ENCODE measurements around the gene APMAP.
"Not testable (repeated sequence)": the region's sequence is repeated elsewhere in the genome, so short reads cannot be mapped to it uniquely, and the experiment has no call there.

Gene APMAP

DNA sequence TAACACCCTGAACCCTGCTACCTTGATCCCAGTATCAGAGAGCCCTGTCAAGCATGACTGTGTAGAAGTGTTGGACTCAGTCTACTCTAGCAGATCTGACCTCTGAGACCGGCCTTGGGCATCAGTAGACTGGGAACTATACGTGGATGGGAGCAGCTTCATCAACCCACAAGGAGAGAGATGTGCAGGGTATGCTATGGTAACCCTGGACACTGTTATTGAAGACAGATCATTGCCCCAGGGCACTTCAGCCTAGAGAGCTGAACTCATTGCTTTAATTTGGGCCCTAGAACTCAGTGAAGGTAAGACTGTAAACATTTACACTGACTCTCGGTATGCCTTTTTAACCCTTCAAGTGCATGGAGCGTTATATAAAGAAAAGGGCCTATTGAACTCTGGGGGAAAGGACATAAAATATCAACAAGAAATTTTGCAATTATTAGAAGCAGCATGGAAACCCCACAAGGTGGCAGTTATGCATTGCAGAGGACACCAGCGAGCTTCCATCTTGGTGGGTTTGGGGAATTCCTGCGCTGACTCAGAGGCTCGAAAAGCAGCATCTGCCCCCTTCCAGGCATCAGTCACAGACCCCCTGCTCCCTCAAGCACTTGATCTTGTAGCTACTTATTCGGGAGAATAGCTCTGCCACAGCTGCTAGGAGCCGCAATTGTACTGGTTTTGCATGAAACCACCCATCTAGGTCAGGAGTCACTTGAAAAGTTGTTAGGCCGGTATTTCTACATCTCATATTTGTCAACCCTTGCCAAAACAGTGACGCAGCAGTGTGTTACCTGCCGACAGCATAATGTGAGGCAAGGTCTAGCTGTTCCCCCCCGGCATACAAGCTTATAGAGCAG lies 62.5 kb downstream of the APMAP start:
- H3K9ac ChIP-seq (ENCODE audit: low read length in 5 of 5); H3K27ac ChIP-seq (ENCODE audit: low read depth, low read length); H3K9me3 ChIP-seq (ENCODE audit: control insufficient read depth in 5 of 5, low read length in 5 of 5); H3K4me3 ChIP-seq (ENCODE audit: low read depth in 1 of 5, low read length in 5 of 5); H3K36me3 ChIP-seq (ENCODE audit: control insufficient read depth in 5 of 5, insufficient read depth in 5 of 5, low read length in 5 of 5); H3K27me3 ChIP-seq (ENCODE audit: control insufficient read depth in 5 of 5, insufficient read depth in 4 of 5, low read length in 5 of 5): not testable (repeated sequence)
- peaks cover 0 to 15% (median 8%) of the 10 kb centered on the region in 5 donors for H3K4me1 ChIP-seq (ENCODE audit: control insufficient read depth in 5 of 5, insufficient read depth in 5 of 5, low read length in 5 of 5)

DNA sequence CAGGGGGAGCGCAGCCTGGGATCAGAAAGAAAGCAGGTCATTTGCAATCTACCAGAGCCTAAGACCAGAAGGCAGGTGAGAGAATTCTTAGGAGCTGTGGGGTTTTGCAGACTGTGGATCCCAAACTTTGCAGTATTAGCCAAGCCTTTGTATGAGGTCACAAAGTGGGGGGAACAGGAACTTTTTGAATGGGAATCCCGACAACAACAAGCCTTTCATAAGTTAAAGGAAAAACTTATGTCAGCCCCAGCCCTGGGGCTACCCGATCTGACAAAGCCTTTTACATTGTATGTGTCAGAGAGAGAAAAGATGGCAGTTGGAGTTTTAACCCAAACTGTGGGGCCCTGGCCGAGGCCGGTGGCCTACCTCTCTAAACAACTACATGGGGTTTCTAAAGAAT lies 63.3 kb downstream of the APMAP start:
- H3K36me3 ChIP-seq (ENCODE audit: control insufficient read depth in 5 of 5, insufficient read depth in 5 of 5, low read length in 5 of 5); H3K27ac ChIP-seq (ENCODE audit: low read depth, low read length); H3K27me3 ChIP-seq (ENCODE audit: control insufficient read depth in 5 of 5, insufficient read depth in 4 of 5, low read length in 5 of 5); H3K9ac ChIP-seq (ENCODE audit: low read length in 5 of 5); H3K4me3 ChIP-seq (ENCODE audit: low read depth in 1 of 5, low read length in 5 of 5); H3K9me3 ChIP-seq (ENCODE audit: control insufficient read depth in 5 of 5, low read length in 5 of 5): not testable (repeated sequence)
- H3K4me1 ChIP-seq (ENCODE audit: control insufficient read depth in 5 of 5, insufficient read depth in 5 of 5, low read length in 5 of 5): peaks cover 0 to 15% (median 8%) of the 10 kb centered on the region in 5 donors

DNA sequence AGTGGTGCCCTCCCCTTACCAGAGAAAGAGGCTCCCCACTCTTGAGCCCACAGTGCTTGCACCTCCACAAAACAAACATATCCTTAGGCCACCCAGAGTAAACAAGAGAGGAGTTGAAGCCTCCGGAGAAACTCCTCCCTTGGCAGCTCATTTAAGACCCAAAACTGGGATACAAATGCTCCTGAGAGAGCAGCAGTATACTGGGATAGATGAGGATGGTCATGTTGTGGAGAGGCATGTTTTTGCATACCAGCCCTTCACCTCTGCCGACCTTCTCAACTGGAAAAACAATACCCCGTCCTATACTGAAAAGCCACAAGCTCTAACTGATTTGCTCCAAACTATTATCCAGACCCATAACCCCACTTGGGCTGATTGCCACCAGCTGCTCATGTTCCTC lies 71.8 kb downstream of the APMAP start:
- H3K27ac ChIP-seq (ENCODE audit: low read depth, low read length); H3K36me3 ChIP-seq (ENCODE audit: control insufficient read depth in 5 of 5, insufficient read depth in 5 of 5, low read length in 5 of 5); H3K9ac ChIP-seq (ENCODE audit: low read length in 5 of 5); H3K27me3 ChIP-seq (ENCODE audit: control insufficient read depth in 5 of 5, insufficient read depth in 4 of 5, low read length in 5 of 5); H3K9me3 ChIP-seq (ENCODE audit: control insufficient read depth in 5 of 5, low read length in 5 of 5); H3K4me3 ChIP-seq (ENCODE audit: low read depth in 1 of 5, low read length in 5 of 5): not testable (repeated sequence)
- peaks cover 3 to 27% (median 12%) of the 10 kb centered on the region in 5 donors for H3K4me1 ChIP-seq (ENCODE audit: control insufficient read depth in 5 of 5, insufficient read depth in 5 of 5, low read length in 5 of 5)

DNA sequence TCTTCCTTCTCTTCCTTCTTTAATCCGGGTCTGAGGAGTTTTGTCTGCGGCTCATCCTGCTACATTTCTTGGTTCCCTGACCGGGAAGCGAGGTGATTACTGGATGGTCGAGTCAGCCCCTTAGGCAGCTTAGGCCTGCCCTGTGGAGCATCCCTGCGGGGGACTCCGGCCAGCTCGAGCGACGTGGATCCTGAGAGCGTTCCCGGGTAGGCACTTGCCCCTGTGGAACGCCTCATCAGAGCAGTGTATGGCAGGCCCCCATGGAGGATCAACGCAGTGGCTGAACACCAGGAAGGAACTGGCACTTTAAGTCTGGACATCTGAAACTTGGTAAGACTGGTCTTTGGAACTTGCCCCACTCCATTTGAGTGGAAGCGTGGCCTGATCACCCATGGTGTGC lies 72.9 kb downstream of the APMAP start:
- not testable (repeated sequence) for H3K9ac ChIP-seq (ENCODE audit: low read length in 5 of 5); H3K9me3 ChIP-seq (ENCODE audit: control insufficient read depth in 5 of 5, low read length in 5 of 5); H3K36me3 ChIP-seq (ENCODE audit: control insufficient read depth in 5 of 5, insufficient read depth in 5 of 5, low read length in 5 of 5); H3K4me3 ChIP-seq (ENCODE audit: low read depth in 1 of 5, low read length in 5 of 5); H3K27me3 ChIP-seq (ENCODE audit: control insufficient read depth in 5 of 5, insufficient read depth in 4 of 5, low read length in 5 of 5); H3K27ac ChIP-seq (ENCODE audit: low read depth, low read length)
- H3K4me1 ChIP-seq (ENCODE audit: control insufficient read depth in 5 of 5, insufficient read depth in 5 of 5, low read length in 5 of 5): peaks cover 3 to 27% (median 12%) of the 10 kb centered on the region in 5 donors

DNA sequence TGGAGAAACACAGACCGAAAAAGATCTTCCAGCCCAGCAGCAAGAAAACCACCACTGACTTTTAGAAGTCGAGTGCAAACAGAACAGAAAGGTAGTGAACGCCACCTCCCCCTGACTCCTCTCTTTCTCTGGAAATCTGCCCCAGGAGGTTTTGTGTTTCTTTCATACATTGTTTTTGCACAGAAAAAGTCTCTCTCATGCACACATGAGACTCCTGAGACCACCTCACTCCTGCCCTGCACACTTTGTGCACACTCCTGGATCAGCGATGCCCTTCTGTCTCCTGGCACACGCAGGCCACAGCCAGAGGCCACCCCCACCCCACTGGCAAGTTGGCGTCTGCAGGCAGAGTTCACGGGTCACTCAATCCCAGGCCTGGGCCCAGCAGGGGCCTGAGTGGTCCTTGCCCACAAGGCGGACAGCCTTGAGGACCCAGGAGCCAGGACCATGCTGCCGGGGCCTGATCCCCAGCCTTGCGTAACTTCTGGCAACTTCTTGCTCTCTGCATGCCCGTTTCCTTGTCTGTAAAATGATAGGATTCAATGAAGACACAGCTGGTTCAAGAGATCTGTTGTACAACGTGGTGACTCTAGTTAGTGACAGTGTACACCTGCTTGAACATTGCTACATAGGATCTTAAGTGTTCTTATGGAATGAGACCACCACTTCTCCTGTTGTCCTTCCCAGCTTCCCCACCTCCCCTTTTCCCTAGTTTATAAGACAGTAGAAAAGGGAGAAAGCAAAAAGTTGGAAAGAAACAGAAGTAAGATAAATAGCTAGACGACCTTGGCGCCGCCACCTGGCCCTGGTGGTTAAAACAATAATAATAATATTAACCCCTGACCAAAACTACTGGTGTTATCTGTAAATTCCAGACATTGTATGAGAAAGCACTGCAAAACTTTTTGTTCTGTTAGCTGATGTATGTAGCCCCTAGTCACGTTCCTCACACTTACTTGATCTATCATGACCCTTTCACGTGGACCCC lies 73.7 kb downstream of the APMAP start:
- Histone ChIP-seq H3K4me3 (ENCODE audit: low read depth in 1 of 5, low read length in 5 of 5) (peak overlapping the region in 4 of 5 donors; percentile 6 to 41 (median 19)), H3K36me3 (ENCODE audit: control insufficient read depth in 5 of 5, insufficient read depth in 5 of 5, low read length in 5 of 5) (no peaks in the 10 kb centered on the region), H3K4me1 (ENCODE audit: control insufficient read depth in 5 of 5, insufficient read depth in 5 of 5, low read length in 5 of 5) (peaks cover 3 to 27% (median 12%) of the 10 kb centered on the region in 5 donors), H3K27ac (ENCODE audit: low read depth, low read length) (no peak overlapping the region), H3K9ac (ENCODE audit: low read length in 5 of 5) (peak overlapping the region in 1 of 5 donors; percentile 56), H3K9me3 (ENCODE audit: control insufficient read depth in 5 of 5, low read length in 5 of 5) (no peaks in the 10 kb centered on the region), H3K27me3 (ENCODE audit: control insufficient read depth in 5 of 5, insufficient read depth in 4 of 5, low read length in 5 of 5) (no peaks in the 10 kb centered on the region)

DNA sequence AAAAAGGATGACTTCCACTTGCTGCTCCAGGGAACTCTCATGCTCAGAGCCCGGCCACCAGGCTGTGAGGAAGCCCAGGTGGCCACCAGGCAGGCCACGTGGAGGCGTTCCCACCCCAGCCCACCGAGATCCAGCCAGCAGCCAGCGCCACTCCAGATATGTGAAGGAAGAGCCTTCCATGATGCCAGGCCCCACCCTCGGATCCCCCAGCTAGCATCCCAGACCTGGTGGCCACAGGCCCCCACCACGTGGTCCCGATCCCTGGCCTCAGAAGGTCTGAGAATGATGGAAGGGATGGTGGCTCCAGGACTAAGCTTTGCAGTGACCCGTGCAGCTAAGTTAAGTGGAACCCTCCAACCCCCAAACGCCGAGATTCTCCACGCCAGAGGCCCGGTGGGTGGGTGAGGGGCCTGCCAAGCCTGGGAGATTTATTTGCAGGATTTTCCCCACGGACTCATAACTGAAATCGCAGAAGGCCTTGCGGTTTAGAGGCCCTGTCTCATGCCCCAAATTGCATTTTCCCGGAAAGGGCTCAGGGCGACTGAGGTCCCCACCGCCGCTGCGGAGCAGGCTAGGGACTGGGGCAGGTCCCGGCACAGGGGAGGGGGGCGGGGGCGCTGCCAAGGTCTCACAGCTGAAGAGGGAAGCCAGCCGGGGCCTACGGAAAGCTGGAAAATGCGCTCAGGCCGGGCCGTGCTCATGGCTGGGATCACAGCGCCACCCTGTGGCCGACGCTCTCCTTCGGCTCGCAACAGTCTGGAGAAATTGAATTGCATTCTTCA lies 74.6 kb downstream of the APMAP start:
- H3K27me3 ChIP-seq (ENCODE audit: control insufficient read depth in 5 of 5, insufficient read depth in 4 of 5, low read length in 5 of 5): no peaks in the 10 kb centered on the region
- H3K36me3 ChIP-seq (ENCODE audit: control insufficient read depth in 5 of 5, insufficient read depth in 5 of 5, low read length in 5 of 5): no peaks in the 10 kb centered on the region
- peak overlapping the region in 4 of 5 donors; percentile 6 to 41 (median 19) for H3K4me3 ChIP-seq (ENCODE audit: low read depth in 1 of 5, low read length in 5 of 5)
- peaks cover 3 to 27% (median 12%) of the 10 kb centered on the region in 5 donors for H3K4me1 ChIP-seq (ENCODE audit: control insufficient read depth in 5 of 5, insufficient read depth in 5 of 5, low read length in 5 of 5)
- no peaks in the 10 kb centered on the region for H3K9me3 ChIP-seq (ENCODE audit: control insufficient read depth in 5 of 5, low read length in 5 of 5)
- H3K27ac ChIP-seq (ENCODE audit: low read depth, low read length): no peak overlapping the region
- peak overlapping the region in 2 of 5 donors; percentile 56 to 58 for H3K9ac ChIP-seq (ENCODE audit: low read length in 5 of 5)

DNA sequence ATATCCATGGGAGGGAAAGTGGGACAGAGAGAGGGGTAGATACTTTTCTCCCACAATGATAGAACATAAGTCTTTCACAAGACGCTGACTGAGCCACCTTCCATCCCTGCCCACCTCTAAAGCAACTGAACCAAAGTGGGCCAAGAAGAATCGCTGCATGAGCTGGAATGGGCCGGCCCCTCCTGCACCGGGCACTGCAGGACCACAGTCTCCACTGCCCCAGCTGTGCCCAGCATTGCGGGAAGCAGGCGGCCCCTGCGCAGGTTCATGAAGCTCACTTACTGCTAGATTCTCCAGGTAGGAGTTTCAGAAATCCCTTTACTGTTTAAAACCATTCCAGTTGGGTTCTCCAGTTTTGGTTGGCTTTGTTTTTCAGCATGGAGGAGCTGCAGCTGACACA lies 75.5 kb downstream of the APMAP start:
- H3K36me3 ChIP-seq (ENCODE audit: control insufficient read depth in 5 of 5, insufficient read depth in 5 of 5, low read length in 5 of 5): no peaks in the 10 kb centered on the region
- H3K9me3 ChIP-seq (ENCODE audit: control insufficient read depth in 5 of 5, low read length in 5 of 5): no peaks in the 10 kb centered on the region
- no peaks in the 10 kb centered on the region for H3K27me3 ChIP-seq (ENCODE audit: control insufficient read depth in 5 of 5, insufficient read depth in 4 of 5, low read length in 5 of 5)
- no peak overlapping the region for H3K4me3 ChIP-seq (ENCODE audit: low read depth in 1 of 5, low read length in 5 of 5)
- H3K27ac ChIP-seq (ENCODE audit: low read depth, low read length): no peak overlapping the region
- no peak overlapping the region for H3K9ac ChIP-seq (ENCODE audit: low read length in 5 of 5)
- peaks cover 3 to 27% (median 12%) of the 10 kb centered on the region in 5 donors for H3K4me1 ChIP-seq (ENCODE audit: control insufficient read depth in 5 of 5, insufficient read depth in 5 of 5, low read length in 5 of 5)

DNA sequence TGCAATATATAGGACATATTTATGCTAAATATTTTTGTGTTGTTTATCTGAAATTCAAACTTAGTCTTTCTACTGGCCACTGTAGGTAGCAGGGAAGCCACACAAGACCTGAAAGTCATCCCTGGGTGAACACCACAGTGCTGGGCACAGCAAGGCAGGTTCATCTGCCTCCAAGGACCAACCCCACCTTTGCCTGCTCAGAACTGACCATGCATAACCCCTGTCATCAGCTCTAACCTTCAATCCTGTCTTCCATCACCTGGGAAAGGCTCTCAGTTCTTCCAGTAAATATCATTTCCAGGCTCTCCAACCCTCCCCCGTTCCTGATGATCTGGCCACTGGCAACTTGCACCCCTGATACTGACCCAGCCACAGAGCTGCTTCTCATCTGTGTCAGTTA lies 76.1 kb downstream of the APMAP start:
- Histone ChIP-seq H3K27ac (ENCODE audit: low read depth, low read length) (no peak overlapping the region), H3K4me3 (ENCODE audit: low read depth in 1 of 5, low read length in 5 of 5) (no peak overlapping the region), H3K27me3 (ENCODE audit: control insufficient read depth in 5 of 5, insufficient read depth in 4 of 5, low read length in 5 of 5) (no peaks in the 10 kb centered on the region), H3K9ac (ENCODE audit: low read length in 5 of 5) (no peak overlapping the region), H3K9me3 (ENCODE audit: control insufficient read depth in 5 of 5, low read length in 5 of 5) (no peaks in the 10 kb centered on the region), H3K36me3 (ENCODE audit: control insufficient read depth in 5 of 5, insufficient read depth in 5 of 5, low read length in 5 of 5) (no peaks in the 10 kb centered on the region), H3K4me1 (ENCODE audit: control insufficient read depth in 5 of 5, insufficient read depth in 5 of 5, low read length in 5 of 5) (peaks cover 3 to 27% (median 12%) of the 10 kb centered on the region in 5 donors)

DNA sequence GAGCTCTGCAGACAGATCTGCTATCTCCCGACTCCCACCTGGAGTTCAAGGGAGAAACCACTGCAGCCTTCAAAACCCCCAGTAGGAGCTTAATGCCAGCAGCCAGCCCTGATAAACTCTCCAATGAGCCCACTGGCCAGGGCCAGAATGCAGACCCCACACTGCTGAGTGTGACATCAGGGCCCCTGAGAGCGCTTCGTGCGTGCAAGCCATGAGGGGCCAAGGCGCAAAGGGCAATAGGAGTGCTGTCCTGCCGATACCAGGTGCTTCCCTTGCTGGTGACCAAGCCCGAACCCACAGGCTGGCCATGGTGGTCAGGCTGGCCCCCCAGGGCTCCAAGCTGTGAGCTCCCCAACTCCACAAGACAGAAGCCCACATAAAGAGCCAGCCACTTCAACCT lies 76.7 kb downstream of the APMAP start:
- Histone ChIP-seq H3K9me3 (ENCODE audit: control insufficient read depth in 5 of 5, low read length in 5 of 5) (no peaks in the 10 kb centered on the region), H3K27me3 (ENCODE audit: control insufficient read depth in 5 of 5, insufficient read depth in 4 of 5, low read length in 5 of 5) (no peaks in the 10 kb centered on the region), H3K9ac (ENCODE audit: low read length in 5 of 5) (no peak overlapping the region), H3K4me1 (ENCODE audit: control insufficient read depth in 5 of 5, insufficient read depth in 5 of 5, low read length in 5 of 5) (peaks cover 3 to 25% (median 12%) of the 10 kb centered on the region in 5 donors), H3K36me3 (ENCODE audit: control insufficient read depth in 5 of 5, insufficient read depth in 5 of 5, low read length in 5 of 5) (no peaks in the 10 kb centered on the region), H3K27ac (ENCODE audit: low read depth, low read length) (no peak overlapping the region), H3K4me3 (ENCODE audit: low read depth in 1 of 5, low read length in 5 of 5) (no peak overlapping the region)

All from subcutaneous abdominal adipose tissue (tissue), 5 donors.